T-helper 9 cell (primary cell): ENCODE results near the gene MRC2.
"Not testable (repeated sequence)": the region's sequence is repeated elsewhere in the genome, so short reads cannot be mapped to it uniquely, and the experiment has no call there.

Source experiments
- DNase-seq: peaks from one replicate; pipeline ENCODE4 v3.0.0-alpha.2; 2020
- total RNA-seq, 2 donors: gene quantifications; one replicate each; lab custom pipeline; 2026; lab: John Stamatoyannopoulos, UW

Gene MRC2
- 2.4 reads per million in 2 donors for total RNA-seq

- DNase-seq = no peak
Measured at GRCh38 chr17:62627219-62627903, at the start of gene MRC2. TSS of gene MRC2 (plus strand) at chr17:62627670. CDS start at chr17:62627803, 133 bp downstream.

- DNase-seq = no peak
Measured at GRCh38 chr17:62578757-62579487, 48.5 kb upstream of the MRC2 start.

- no peak for DNase-seq
Measured at GRCh38 chr17:62580947-62581346, 46.5 kb upstream of the MRC2 start.

GRCh38 chr17:62581764-62582163 lies 45.7 kb upstream of the MRC2 start:
- no peak for DNase-seq

- DNase-seq = no peak
Measured at GRCh38 chr17:62587554-62587953, 39.9 kb upstream of the MRC2 start.

GRCh38 chr17:62588109-62588508 lies 39.4 kb upstream of the MRC2 start:
- no peak for DNase-seq

- DNase-seq = no peak
Measured at GRCh38 chr17:62591333-62591732, 36.1 kb upstream of the MRC2 start.

- DNase-seq = not testable (repeated sequence)
Measured at GRCh38 chr17:62591822-62592221, 35.6 kb upstream of the MRC2 start.

GRCh38 chr17:62592341-62593099 lies 35.0 kb upstream of the MRC2 start:
- DNase-seq = no peak

- DNase-seq = no peak
Measured at GRCh38 chr17:62595484-62595883, 32.0 kb upstream of the MRC2 start.

GRCh38 chr17:62596662-62597061 lies 30.8 kb upstream of the MRC2 start:
- no peak for DNase-seq

GRCh38 chr17:62597150-62597549 lies 30.3 kb upstream of the MRC2 start:
- DNase-seq = no peak

GRCh38 chr17:62597920-62598319 lies 29.6 kb upstream of the MRC2 start:
- no peak for DNase-seq

- DNase-seq = no peak
Measured at GRCh38 chr17:62599964-62600657, 27.4 kb upstream of the MRC2 start.

- DNase-seq = no peak
Measured at GRCh38 chr17:62600805-62601204, 26.7 kb upstream of the MRC2 start.

- no peak for DNase-seq
Measured at GRCh38 chr17:62601471-62601870, 26.0 kb upstream of the MRC2 start.

- not testable (repeated sequence) for DNase-seq
Measured at GRCh38 chr17:62603783-62604182, 23.7 kb upstream of the MRC2 start.

- no peak for DNase-seq
Measured at GRCh38 chr17:62605588-62605987, 21.9 kb upstream of the MRC2 start.

GRCh38 chr17:62611292-62611691 lies 16.2 kb upstream of the MRC2 start:
- no peak for DNase-seq

GRCh38 chr17:62611728-62612127 lies 15.7 kb upstream of the MRC2 start:
- DNase-seq = no peak

GRCh38 chr17:62612289-62612688 lies 15.2 kb upstream of the MRC2 start:
- DNase-seq = not testable (repeated sequence)

GRCh38 chr17:62613095-62613494 lies 14.4 kb upstream of the MRC2 start:
- not testable (repeated sequence) for DNase-seq

GRCh38 chr17:62614142-62614541 lies 13.3 kb upstream of the MRC2 start:
- DNase-seq = no peak
